GM19099 (cell line): Measurements from ENCODE around the gene LHFPL2.

ENCODE experiments used
- POLR2A ChIP-seq: IDR thresholded peaks from 3 replicates; pipeline ENCODE4 v1.6.1; 2011; ENCODE audit warnings: low read depth; ENCODE audit not compliant: insufficient read length; ENCODE audit errors: extremely low read depth

The LHFPL2 gene

GRCh38 chr5:78544561-78545201 lies 103.9 kb downstream of the LHFPL2 start:
- no peak for TF ChIP-seq POLR2A

GRCh38 chr5:78543916-78544315 lies 104.7 kb downstream of the LHFPL2 start:
- TF ChIP-seq POLR2A, result no peak

GRCh38 chr5:78543292-78543691 lies 105.3 kb downstream of the LHFPL2 start:
- TF ChIP-seq POLR2A, result no peak

GRCh38 chr5:78542321-78542840 lies 106.2 kb downstream of the LHFPL2 start:
- TF ChIP-seq POLR2A, result no peak

GRCh38 chr5:78541086-78541654 lies 107.4 kb downstream of the LHFPL2 start:
- TF ChIP-seq POLR2A, result no peak

GRCh38 chr5:78540335-78541085 lies 108.1 kb downstream of the LHFPL2 start:
- no peak for TF ChIP-seq POLR2A

- no peak for TF ChIP-seq POLR2A
Observed at GRCh38 chr5:78538240-78538850, 110.2 kb downstream of the LHFPL2 start.

- no peak for TF ChIP-seq POLR2A
Observed at GRCh38 chr5:78537821-78538220, 110.8 kb downstream of the LHFPL2 start.

GRCh38 chr5:78537411-78537810 lies 111.2 kb downstream of the LHFPL2 start:
- TF ChIP-seq POLR2A, result no peak

- TF ChIP-seq POLR2A, result no peak
Observed at GRCh38 chr5:78536661-78537196, 111.8 kb downstream of the LHFPL2 start.

GRCh38 chr5:78534905-78535200 lies 113.7 kb downstream of the LHFPL2 start:
- no peak for TF ChIP-seq POLR2A

- TF ChIP-seq POLR2A, result no peak
Observed at GRCh38 chr5:78534148-78534904, 114.2 kb downstream of the LHFPL2 start.

- TF ChIP-seq POLR2A, result no peak
Observed at GRCh38 chr5:78533356-78533755, 115.2 kb downstream of the LHFPL2 start.

- TF ChIP-seq POLR2A, result no peak
Observed at GRCh38 chr5:78530342-78531096, 118.1 kb downstream of the LHFPL2 start.
